ENCODE measurements around the gene SH3D21.

The SH3D21 gene

GRCh38 chr1:36323636-36324352 is 17.6 kb downstream of the SH3D21 start, which contains the start of gene EVA1B:
TSS of gene EVA1B (minus strand) at chr1:36323645. CDS start at chr1:36323037, 608 bp downstream.
- POLR2A ChIA-PET: interaction anchor here (1.0 kb wide), 2 partner anchors 18 to 174 kb away, joined by 3 read pairs; partner anchors contain the start of genes SH3D21 and TRAPPC3
- TF ChIP-seq CTCF (IDR thresholded peaks at IDR 0.05; ENCODE audit: control extremely low read depth, extremely low read depth, low read depth, missing control alignments): no peak
- CTCF ChIA-PET: interaction anchor here (0.8 to 2.5 kb wide), 7 partner anchors 17 to 98 kb away, joined by 3 to 11 read pairs (median 5); partner anchors contain the start of gene SH3D21
- DNase-seq (ENCODE audit: extremely low spot score): peak; percentile 79

GRCh38 chr1:36324353-36324703 is 18.2 kb downstream of the SH3D21 start:
- POLR2A ChIA-PET: no interaction called here
- no peak for TF ChIP-seq CTCF (IDR thresholded peaks at IDR 0.05; ENCODE audit: control extremely low read depth, extremely low read depth, low read depth, missing control alignments)
- CTCF ChIA-PET: interaction anchor here (1.2 to 2.5 kb wide), 6 partner anchors 18 to 97 kb away, joined by 3 to 11 read pairs (median 7); partner anchors contain the start of gene SH3D21
- no peak for DNase-seq (ENCODE audit: extremely low spot score)

GRCh38 chr1:36326499-36326898 is 20.3 kb downstream of the SH3D21 start:
- ChIA-PET POLR2A (interaction anchor here (0.6 kb wide), 2 partner anchors 166 to 1178 kb away, joined by 3 read pairs; no protein-coding TSS in a partner anchor), CTCF (interaction anchor here (0.8 kb wide), 1 partner anchor 16 kb away, joined by 3 read pairs; no protein-coding TSS in a partner anchor)
- no peak for TF ChIP-seq CTCF (IDR thresholded peaks at IDR 0.05; ENCODE audit: control extremely low read depth, extremely low read depth, low read depth, missing control alignments)
- no peak for DNase-seq (ENCODE audit: extremely low spot score)

- POLR2A ChIA-PET: no interaction called here
- TF ChIP-seq CTCF (IDR thresholded peaks at IDR 0.05; ENCODE audit: control extremely low read depth, extremely low read depth, low read depth, missing control alignments): no peak
- CTCF ChIA-PET: interaction anchor here (0.8 kb wide), 1 partner anchor 15 kb away, joined by 3 read pairs; no protein-coding TSS in a partner anchor
- no peak for DNase-seq (ENCODE audit: extremely low spot score)
Observed at GRCh38 chr1:36327421-36328087, 21.4 kb downstream of the SH3D21 start.

GRCh38 chr1:36328088-36328480 is 21.9 kb downstream of the SH3D21 start:
- CTCF ChIA-PET: no interaction called here
- POLR2A ChIA-PET: no interaction called here
- no peak for TF ChIP-seq CTCF (IDR thresholded peaks at IDR 0.05; ENCODE audit: control extremely low read depth, extremely low read depth, low read depth, missing control alignments)
- no peak for DNase-seq (ENCODE audit: extremely low spot score)

- POLR2A ChIA-PET: no interaction called here
- CTCF ChIA-PET: no interaction called here
- DNase-seq (ENCODE audit: extremely low spot score): no peak
- TF ChIP-seq CTCF (IDR thresholded peaks at IDR 0.05; ENCODE audit: control extremely low read depth, extremely low read depth, low read depth, missing control alignments): no peak
Observed at GRCh38 chr1:36328713-36329112, 22.5 kb downstream of the SH3D21 start.
